GM19467 (cell line): ENCODE measurements around the gene VWA5A.
"Not testable (repeated sequence)": the region's sequence is repeated elsewhere in the genome, so short reads cannot be mapped to it uniquely, and the experiment has no call there.

Source experiments
- ATAC-seq: cut with Tn5 transposase; IDR thresholded peaks from one replicate; pipeline ENCODE4 v1.9.1; 2021; ENCODE audit warnings: mild to moderate bottlenecking, moderate library complexity; ENCODE audit not compliant: unreplicated experiment

VWA5A gene

DNA sequence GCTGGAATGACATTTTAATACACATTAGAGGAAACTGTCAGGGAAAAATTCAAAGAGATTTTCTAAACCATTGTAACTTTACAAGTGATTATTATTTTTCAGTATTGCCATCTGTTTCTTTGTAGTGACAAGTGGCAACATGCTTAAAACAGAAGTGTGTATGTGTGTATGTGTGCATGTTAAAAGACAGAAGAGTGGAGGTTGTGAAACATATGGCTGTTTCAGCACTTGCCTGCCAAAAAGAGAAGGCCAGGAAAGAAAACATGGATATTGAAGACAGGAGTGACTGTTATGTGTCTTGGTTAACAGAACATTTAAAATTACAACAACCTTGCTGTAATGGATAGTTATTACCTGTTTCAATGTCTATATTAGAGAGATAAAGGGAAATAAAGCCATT, 24.3 kb upstream of the VWA5A start:
- no peak for ATAC-seq

DNA sequence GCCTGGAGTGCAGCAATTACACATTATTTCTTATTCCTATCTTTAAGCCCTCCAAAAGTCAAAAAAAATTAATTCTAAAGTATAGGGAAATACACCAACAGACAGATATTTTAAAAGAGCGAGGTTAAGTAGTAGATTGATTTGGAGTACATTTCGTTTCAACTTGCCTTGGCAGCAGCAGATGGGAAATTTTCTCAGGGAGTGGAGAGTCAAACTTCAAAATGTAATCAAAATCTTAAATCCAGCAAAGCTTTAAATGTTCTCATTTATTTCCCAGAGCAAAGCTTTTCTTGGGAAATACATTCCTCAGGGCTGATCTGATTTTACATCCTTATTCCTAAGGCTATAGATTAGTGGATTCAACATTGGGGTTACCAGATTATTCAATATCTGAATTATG, 21.9 kb upstream of the VWA5A start:
- ATAC-seq = no peak

DNA sequence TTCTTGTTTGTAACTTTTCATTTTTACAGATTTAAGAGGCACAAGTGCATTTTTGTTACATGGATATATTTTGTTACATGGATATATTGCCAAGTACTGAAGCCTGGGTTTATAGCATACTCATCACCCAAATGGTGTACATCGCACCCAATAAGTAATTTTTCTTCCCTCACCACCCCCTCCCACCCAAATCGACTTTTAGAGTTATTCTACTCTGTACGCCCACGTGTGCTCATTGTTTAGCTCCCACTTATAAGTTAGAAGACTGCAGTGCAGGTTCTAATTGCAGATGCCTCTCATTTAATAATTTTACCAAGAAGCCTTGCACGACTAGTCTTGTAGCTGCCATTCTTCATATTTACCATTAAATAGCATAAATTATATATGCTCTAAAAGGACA, 20.5 kb upstream of the VWA5A start:
- ATAC-seq = no peak

DNA sequence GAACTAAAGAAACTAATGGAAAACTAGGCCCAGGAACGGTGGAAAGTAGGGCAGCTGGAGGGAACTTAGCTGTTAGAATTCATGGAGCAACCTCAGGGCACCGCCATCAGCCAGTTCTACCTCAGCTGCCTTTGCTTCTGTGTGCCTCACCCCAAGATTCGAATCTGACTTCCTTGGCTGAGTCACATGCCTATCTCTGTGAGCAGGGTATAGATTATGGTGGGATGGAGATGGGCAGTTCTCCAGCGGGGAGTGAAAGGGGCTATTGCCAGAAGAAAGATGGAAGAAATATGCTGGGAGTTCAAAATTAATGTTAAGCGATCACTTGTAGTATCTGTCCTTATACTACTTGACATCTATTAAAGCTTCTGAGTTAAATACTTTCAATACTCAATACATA, 18.9 kb upstream of the VWA5A start:
- ATAC-seq = no peak

DNA sequence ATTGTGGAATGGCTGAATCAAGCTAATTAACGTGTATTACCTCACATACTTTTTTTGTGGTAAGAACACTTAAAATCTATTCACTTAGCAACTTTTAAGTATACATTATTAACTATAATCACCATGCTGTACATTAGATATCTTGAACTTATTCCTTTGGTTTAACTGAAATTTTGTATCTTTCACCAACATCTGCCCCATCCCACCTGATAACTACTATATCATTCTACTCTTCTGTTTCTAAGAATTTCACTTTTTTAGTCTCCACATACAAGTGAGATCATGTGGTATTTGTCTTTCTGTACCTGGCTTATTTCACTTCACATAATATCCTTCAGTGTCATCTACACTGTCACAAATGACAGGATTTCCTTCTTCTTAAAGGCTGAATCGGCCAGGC, 17.1 kb upstream of the VWA5A start:
- ATAC-seq = no peak

DNA sequence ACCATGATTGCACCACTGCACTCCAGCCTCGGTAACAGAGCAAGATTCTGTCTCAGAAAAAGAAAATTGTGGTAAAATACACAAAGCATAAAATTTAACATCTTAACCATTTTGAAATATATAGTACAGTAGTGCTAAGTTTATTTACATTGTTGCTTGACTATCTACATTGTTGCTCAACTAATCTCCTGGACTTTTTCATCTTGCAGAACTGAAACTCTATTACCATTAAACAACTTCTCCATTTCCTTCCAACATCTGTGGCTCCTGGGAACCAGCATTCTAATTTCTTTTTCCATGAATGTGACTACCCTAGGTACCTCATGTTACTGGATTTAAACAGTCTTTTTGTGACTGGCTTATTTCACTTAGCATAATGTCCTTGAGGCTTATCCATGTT, 13.5 kb upstream of the VWA5A start:
- ATAC-seq = no peak

DNA sequence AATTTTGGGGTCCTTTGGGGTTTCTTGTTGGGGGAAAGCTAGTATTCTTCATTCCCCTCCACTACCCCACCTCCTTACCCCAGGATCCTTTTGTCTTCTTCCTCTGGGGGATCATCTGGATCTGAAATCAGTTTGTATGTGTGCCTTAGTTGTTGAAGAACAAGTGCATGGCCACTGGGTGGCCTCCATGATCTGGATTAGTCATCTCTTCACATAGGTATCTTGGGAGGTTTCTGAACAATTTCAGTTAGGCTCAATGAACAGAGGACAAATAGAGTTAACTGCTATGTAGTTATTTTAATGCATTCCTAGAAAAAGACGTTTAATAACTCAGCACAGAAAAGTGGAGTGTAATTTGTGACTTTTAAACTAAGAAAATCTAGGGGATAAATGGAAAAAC, 7.1 kb upstream of the VWA5A start:
- ATAC-seq = no peak

DNA sequence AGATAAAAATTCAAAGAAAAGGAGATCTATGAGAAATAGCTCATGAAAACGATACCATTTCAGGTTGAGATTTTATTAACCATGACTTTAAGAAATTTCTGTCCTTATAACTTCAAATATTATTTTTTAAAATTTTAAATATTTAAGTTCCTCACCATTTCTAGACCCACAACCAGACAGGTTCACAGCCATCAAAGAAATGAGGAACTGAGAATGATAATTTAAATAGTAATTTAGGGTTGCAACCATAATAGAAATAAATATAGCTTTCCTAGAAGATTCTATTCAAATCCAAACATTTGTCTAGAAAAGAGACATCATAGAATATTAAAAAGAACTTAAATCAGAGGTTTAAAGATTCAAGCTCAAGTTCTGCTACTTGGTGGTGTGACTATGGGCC, 5.9 kb upstream of the VWA5A start:
- ATAC-seq = no peak

DNA sequence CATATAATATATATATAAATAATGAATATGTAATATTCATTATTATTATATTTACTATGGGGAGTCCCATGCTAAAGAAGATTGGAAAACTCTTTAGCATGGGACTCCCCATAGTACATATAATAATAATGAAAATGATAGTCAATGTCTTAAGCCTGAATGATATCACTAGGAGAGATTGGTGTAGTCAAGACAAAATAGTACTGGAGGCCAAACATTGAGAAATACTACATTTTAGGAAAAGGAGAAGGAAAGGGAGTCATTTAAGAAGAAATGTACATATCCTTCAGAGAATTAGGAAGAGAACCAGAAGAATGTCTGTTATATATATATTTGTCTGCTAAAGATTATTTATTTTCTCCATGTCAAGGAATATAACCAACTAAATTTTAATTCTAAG, 5.0 kb upstream of the VWA5A start:
- ATAC-seq = no peak

DNA sequence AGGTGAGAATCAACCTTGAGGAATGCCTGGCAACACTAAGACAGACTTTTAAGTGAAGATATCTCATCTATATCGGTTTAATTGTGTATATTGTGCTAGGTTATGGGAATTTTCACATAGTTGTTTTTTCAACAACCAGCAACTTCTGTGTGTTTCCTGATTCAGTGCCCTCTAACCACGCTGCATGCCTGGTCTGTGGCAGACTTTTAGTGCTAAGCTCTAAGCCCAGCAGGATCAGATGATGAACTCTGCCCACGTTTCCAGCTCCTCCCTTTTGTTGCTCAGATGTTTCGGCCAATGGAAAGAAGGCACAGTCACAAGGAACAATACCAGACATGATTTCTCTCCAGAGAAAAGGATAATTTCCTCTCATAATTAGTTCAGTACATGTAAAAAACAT, 1.4 kb upstream of the VWA5A start:
- no peak for ATAC-seq

DNA sequence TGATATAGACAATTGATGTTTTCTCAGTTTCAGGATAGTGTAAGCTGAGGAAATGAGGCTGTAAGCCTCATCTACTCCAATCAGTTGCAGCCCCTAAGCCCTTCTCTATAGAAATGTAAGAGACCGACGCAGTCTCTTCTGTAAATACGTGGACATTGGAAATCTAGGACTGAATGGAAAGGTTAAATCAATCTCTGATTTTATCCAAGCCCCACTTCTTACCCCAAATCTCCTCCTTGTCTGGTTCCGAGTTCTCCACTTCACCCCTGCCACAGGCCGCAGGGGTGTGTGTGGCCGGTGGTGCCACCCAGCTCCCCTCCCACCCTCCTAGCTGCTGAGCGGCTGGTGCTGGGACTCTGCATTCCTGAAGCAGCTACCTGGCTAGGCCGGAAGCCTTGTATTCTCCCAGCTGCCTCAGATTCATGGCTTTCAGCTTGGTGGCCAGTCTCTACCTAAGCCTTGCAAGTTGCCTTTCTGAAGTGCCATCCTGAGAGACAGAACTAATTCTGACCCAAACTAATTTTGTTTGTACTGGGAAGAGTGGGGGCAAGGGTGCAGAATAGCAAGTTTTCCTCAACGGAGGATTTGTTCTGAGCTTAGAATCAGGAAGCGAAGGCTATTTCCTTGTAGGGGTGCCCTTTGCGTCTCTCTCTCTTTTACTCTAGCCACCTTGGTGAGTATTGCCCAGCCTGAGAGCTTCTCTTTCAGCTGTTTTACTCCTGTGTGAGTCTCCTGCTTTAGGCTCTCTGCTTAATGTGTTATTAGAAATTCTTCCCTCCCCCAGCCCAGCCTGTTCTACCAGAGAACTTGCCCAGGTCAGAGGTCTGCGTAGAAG, 749 bp downstream of the VWA5A start:
- ATAC-seq = no peak

DNA sequence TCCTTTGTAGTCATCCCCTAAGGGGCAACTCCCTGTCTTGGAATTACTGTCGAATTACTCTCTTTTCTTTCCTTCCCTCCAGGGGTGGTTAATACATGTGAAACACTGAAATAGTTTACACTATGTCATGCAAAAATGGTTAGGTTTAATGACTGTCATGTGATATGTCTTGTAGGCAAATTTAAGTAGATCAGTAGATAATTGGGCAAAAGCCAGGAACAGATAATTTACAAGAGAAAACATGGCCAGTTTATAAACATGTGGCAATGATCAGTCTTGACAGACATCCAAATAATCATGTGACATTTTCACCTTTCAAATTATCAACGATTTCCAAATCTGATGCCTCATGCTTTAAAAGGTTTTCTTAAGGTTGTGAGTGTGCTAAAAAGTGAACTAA, 3.9 kb downstream of the VWA5A start:
- no peak for ATAC-seq

DNA sequence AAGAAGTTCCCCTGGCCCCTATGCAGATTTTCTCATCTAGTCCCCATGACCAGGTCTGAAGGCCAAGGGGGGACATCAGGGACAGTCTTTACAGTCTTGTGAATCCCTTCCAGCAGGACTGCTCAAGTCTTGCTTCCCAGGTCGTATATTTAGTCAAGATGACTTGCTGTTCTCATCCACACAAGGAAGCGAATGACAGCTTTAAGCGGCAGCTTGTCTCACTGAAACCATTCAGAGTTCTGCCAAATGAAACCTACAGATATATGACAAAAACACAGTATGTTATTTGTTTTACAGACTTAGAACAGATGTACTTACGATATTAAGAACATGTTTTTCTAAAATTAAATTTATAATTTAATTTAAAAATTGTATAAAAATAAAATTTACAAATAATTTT, 5.6 kb downstream of the VWA5A start:
- no peak for ATAC-seq

DNA sequence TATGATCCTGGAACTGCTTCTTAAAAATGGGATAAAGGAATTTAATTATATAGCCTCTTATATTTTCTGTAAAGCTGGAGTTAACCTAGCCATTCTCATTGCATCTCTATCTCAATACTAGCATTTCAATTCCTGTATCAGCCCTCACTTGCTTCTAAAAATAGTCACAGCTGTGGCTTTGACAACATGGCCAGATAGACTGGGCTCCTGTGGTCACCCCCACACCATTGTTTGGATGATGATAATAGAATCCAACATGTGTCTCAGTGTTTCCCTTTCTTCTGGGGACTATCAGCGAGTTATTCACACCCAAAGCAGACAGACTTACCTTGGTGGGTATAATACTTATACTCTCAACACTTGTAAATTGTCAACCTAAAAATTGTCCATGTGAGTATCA, 6.9 kb downstream of the VWA5A start:
- ATAC-seq = no peak

DNA sequence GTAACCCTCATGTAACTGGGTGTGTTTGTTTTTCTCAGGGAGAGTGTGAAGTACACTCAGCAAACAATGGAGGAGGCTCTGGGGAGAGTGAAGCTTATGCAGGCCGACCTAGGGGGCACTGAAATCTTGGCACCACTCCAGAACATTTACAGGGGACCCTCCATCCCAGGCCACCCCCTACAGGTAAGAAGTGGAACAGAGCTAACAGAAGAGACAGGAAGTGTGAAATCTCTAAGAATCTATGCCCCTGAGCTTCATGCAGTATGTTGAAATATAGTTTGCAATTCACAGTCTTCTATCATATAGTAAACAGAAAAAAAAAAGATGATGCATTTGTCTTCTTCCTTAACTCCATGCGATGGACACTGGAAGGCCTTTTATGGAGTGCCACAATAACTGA, 8.4 kb downstream of the VWA5A start:
- ATAC-seq = no peak

DNA sequence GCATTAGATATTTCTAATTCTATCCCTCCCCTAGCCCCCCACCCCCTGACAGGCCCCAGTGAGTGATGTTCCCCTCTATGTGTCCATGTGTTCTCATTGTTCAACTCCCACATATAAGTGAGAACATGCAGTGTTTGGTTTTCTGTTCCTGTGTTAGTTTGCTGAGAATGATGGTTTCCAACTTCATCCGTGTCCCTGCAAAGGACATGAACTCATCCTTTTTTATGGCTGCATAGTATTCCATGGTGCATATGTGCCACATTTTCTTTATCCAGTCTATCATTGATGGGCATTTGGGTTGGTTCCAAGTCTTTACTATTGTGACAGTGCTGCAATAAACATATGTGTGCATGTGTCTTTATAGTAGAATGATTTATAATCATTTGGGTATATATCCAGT, 11.9 kb downstream of the VWA5A start:
- not testable (repeated sequence) for ATAC-seq

DNA sequence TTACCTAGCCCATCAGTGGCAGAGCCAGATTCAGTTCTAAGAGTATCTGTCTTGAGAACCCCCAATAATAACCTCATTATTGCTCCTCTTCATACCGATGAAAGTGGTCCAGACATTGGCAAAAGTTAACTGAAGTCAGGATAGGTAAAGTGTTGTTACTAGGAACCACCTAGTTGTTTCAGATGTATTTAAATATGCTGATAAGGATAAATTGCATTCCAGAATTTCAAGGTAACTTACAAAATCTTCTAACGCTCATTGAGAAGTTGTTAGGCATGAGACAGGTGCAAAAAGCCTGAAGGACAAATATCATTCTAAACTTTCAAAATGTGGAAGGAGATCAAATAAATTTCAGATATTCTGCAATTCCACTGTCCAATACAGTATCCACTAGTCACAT, 27.8 kb downstream of the VWA5A start:
- no peak for ATAC-seq

DNA sequence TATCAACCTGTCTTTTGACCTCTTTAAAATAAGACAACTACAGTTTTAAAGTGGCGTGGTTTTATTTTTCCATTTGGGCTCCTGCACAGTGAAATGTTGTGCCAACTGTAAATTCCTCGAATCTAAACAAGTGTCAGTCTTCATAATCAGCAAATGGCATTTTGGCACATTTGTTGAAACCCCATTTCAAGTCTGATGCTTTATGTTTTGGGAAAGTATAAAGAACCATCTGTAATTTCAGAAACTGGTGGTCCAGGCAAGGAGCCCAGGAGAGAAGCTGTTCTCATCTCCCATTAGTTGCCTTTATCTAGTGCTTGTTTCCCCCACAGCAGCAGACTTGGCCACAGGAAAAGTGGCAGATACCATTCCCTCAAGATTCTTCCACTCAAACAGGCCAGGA, 32.7 kb downstream of the VWA5A start:
- ATAC-seq = no peak

DNA sequence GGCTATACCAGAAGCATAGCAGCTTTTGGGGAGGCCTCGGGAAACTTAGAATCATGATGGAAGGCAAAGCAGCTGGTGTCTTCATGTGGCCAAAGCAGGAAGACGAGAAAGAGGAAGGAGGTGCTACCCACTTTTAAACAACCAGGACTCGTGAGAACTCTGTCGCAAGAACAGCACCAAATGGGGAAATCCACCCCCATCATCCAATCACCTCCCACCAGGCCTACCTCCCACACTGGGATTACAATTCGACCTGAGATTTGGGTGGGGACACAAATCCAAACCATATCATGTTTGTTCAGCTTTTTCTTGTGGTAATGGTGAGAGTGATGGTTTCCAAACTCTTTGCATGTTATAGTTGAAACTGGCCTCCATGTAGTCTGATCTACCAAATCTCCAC, 35.4 kb downstream of the VWA5A start:
- no peak for ATAC-seq

DNA sequence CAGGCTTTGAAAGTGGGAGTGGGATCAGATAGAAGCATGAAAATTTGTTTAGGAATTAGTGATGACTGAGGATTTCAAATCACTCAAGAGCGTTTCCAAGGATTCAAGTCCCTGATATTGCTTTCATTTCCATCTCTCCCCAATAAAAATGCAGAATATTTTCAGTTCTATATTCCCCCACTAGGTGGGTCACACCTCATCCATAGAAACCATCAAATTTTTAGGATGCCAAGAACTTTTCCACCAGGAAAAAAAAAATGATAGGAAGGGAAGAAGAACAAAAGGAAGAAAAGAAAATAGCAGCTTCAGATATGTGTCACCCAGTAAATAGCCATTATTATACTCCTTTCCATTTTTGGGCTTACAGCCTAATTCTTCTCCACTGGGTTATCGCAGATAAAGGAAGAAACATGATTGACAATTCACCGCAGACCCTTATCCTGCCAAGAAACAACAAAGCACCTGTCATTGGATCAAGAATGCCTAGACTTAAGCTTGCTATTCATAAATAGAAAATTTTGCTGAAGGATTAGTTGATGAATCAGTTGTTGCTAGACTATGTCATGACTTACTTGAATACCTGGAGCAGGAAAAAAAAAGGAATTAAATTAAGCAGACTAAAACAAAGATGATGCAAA, 37.6 kb downstream of the VWA5A start:
- no peak for ATAC-seq

DNA sequence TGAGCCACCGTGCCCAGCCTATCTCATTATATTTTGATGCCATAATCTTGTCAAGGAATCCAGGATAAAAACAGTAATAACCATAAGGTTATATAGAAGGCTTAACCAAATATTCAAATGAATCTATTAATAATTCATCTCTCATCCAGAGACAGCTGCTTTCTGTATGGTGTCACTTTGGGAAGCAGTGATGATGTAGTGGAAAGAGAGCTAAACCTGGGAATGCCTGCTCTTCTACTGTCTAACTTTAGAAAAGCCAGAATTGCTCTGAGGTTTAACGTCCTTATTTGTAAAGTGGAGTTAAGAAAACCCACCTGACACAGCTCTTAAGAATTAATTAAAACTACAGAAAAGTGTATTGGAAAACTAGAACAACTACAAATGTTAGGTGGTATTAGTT, 38.6 kb downstream of the VWA5A start:
- ATAC-seq = no peak

DNA sequence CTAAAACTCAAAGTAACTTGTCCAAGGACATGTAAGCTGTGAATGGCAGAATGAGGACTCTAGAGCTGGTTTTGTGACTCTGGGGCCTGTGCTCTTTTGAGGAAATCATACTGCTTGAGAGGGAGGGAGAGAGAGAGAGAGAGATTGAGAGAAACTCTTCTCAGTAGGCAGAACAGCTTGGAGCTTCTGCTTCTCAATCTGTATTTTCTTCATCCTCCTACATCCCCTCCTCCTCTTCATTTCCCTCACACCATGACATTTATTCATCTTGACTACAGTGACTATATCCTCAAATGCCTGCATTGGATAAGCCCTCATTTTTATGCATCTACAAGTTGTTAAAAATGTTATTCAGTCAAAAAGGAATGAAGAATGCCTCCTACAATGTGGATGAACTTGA, 44.2 kb downstream of the VWA5A start:
- ATAC-seq = no peak

DNA sequence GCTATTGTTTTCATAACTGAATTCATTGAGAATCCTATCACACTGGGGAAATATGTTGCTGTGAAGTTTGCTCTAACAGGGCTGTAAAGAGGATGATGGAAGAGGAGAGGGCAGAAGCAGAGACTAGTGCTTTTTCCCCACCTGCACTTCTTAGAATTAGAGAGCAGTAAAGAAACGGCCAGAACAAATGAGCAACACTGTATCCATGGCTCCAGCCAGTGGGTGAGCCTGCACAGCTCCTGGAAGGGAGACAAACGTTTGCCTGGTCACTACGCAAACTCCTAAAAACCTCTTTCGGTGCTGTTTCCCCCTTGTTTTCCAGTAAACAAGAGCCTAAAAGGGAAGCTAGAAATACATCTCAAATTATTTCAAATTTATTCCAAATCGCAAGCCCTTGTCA, 45.7 kb downstream of the VWA5A start:
- no peak for ATAC-seq
